H1 (cell line): ENCODE results near the gene YPEL2. TPM values are rescaled to one million over a fixed set of nuclear protein-coding genes. Genes with fewer than 3 reads are reported as not detected.

Experiments used
- CTCF ChIA-PET: fragments of 300-600 bp; sonication (Branson Sonifier 250); formaldehyde crosslinking; loops from one replicate; lab custom pipeline; 2021; ENCODE audit not compliant: partially characterized antibody; lab: Charles Lee
- POLR2A ChIA-PET: fragments of 300-600 bp; sonication (Branson Sonifier 250); formaldehyde crosslinking; loops from one replicate; lab custom pipeline; 2021; ENCODE audit warnings: inconsistent platforms; ENCODE audit not compliant: partially characterized antibody; lab: Charles Lee
- DNase-seq, 2 experiments: peaks; one replicate each; pipeline versions ENCODE4 v3.0.0 to v3.0.0-alpha.2; 2010 to 2022; ENCODE audit warnings: low spot score in 2 of 2, low read depth in 1 of 2, mixed read lengths in 1 of 2
- FAIRE-seq: peaks from 2 replicates; lab custom pipeline; 2011; peaks lifted over from hg19 to GRCh38; lab: Jason Lieb, UNC
- H2AFZ ChIP-seq: 2 replicates; pipeline ENCODE4 v1.8.1; 2012; ENCODE audit warnings: low read length, inconsistent platforms
- H2AK5ac ChIP-seq: 2 replicates; pipeline ENCODE4 v1.6.1; 2013; ENCODE audit warnings: low read depth, low read length
- H2BK120ac ChIP-seq: replicated peaks from 2 replicates; pipeline ENCODE3; 2013; ENCODE audit warnings: low read depth, low read length, inconsistent platforms
- H2BK12ac ChIP-seq: 2 replicates; pipeline ENCODE4 v1.6.1; 2013; ENCODE audit warnings: low read depth, low read length
- H2BK15ac ChIP-seq: 2 replicates; pipeline ENCODE4 v1.6.1; 2013; ENCODE audit warnings: low read length
- H2BK20ac ChIP-seq: 2 replicates; pipeline ENCODE4 v1.6.1; 2013; ENCODE audit warnings: low read length
- H2BK5ac ChIP-seq: 2 replicates; pipeline ENCODE4 v1.6.1; 2013; ENCODE audit warnings: low read depth, low read length
- H3K14ac ChIP-seq: 2 replicates; pipeline ENCODE4 v1.6.1; 2013; ENCODE audit warnings: inconsistent platforms; ENCODE audit not compliant: insufficient read length
- H3K18ac ChIP-seq: 2 replicates; pipeline ENCODE4 v1.6.1; 2013; ENCODE audit warnings: low read length; ENCODE audit errors: extremely low read depth
- H3K23ac ChIP-seq: 2 replicates; pipeline ENCODE4 v1.6.1; 2013; ENCODE audit warnings: inconsistent platforms; ENCODE audit not compliant: insufficient read length
- H3K23me2 ChIP-seq: 2 replicates; pipeline ENCODE4 v1.6.1; 2013; ENCODE audit warnings: low read depth, low read length
- H3K27ac ChIP-seq: 2 replicates; pipeline ENCODE4 v1.6.1; 2011; ENCODE audit warnings: low read depth, low read length, inconsistent platforms
- H3K27me3 ChIP-seq, 4 experiments: replicated peaks in 1 of 4; 1 replicate in 1 of 4; 2 replicates in 3 of 4; pipeline versions ENCODE4 v1.6.1 to v1.8.1; 2011 to 2013; ENCODE audit warnings: low read length in 3 of 4, mild to moderate bottlenecking in 3 of 4, inconsistent platforms in 2 of 4, mixed read lengths in 2 of 4, moderate library complexity in 1 of 4; ENCODE audit not compliant: control insufficient read depth in 3 of 4, insufficient read depth in 3 of 4; ENCODE audit errors: extremely low read depth in 1 of 4
- H3K36me3 ChIP-seq, 4 experiments: 2 replicates each; pipeline versions ENCODE4 v1.6.1 to v1.8.1; 2011 to 2013; ENCODE audit warnings: mild to moderate bottlenecking in 4 of 4, low read length in 3 of 4, moderate library complexity in 2 of 4, control low read depth in 1 of 4, inconsistent platforms in 1 of 4; ENCODE audit not compliant: insufficient read depth in 4 of 4, control insufficient read depth in 2 of 4
- H3K4ac ChIP-seq: replicated peaks from 2 replicates; pipeline ENCODE3; 2013; ENCODE audit warnings: low read length, low read depth, mixed read lengths, inconsistent platforms; ENCODE audit not compliant: insufficient read length
- H3K4me1 ChIP-seq, 4 experiments: replicated peaks in 1 of 4; 1 replicate in 1 of 4; 2 replicates in 3 of 4; pipeline versions ENCODE4 v1.6.1 to v1.8.1; 2011 to 2013; ENCODE audit warnings: low read length in 3 of 4, inconsistent platforms in 2 of 4, mixed read lengths in 1 of 4; ENCODE audit not compliant: insufficient read depth in 4 of 4, control insufficient read depth in 3 of 4
- H3K4me2 ChIP-seq, 2 experiments: 2 replicates each; pipeline versions ENCODE4 v1.6.1 to v1.8.1; 2011 to 2013; ENCODE audit warnings: low read depth in 2 of 2, low read length in 2 of 2, control low read depth in 1 of 2, inconsistent platforms in 1 of 2, mild to moderate bottlenecking in 1 of 2; ENCODE audit not compliant: insufficient read depth in 1 of 2
- H3K4me3 ChIP-seq, 4 experiments: fragments of 200-600, 300-600 bp in 1 of 4; sonication (generic), shearing (Covaris generic), sonication (Bioruptor Twin) in 1 of 4; 2 replicates each; pipeline versions ENCODE4 v1.5.1 to v1.8.1; 2011 to 2016; ENCODE audit warnings: low read length in 4 of 4, low read depth in 3 of 4, control low read depth in 2 of 4, inconsistent platforms in 2 of 4, mild to moderate bottlenecking in 2 of 4, mixed read lengths in 1 of 4, moderate library complexity in 1 of 4; ENCODE audit not compliant: insufficient read depth in 2 of 4; ENCODE audit errors: extremely low read depth in 1 of 4
- H3K56ac ChIP-seq: replicated peaks from 2 replicates; pipeline ENCODE3; 2013; ENCODE audit warnings: low read depth, mild to moderate bottlenecking, mixed read lengths, low read length, inconsistent platforms; ENCODE audit not compliant: insufficient read length
- H3K79me1 ChIP-seq: 2 replicates; pipeline ENCODE4 v1.6.1; 2013; ENCODE audit warnings: low read depth, low read length, control low read depth
- H3K79me2 ChIP-seq, 2 experiments: 2 replicates each; pipeline versions ENCODE4 v1.6.1 to v1.8.1; 2012 to 2013; ENCODE audit warnings: low read length in 2 of 2, mild to moderate bottlenecking in 2 of 2, inconsistent platforms in 1 of 2; ENCODE audit not compliant: insufficient read depth in 2 of 2, control insufficient read depth in 1 of 2
- H3K9ac ChIP-seq, 4 experiments: replicated peaks in 1 of 4; 1 replicate in 1 of 4; 2 replicates in 3 of 4; pipeline versions ENCODE4 v1.6.1 to v1.8.1; 2011 to 2013; ENCODE audit warnings: low read depth in 3 of 4, low read length in 3 of 4, control low read depth in 2 of 4, mild to moderate bottlenecking in 2 of 4, moderate library complexity in 2 of 4, inconsistent platforms in 1 of 4; ENCODE audit errors: extremely low read depth in 1 of 4
- H3K9me3 ChIP-seq, 2 experiments: 2 replicates each; pipeline versions ENCODE4 v1.6.1 to v1.8.1; 2012 to 2013; ENCODE audit warnings: mild to moderate bottlenecking in 2 of 2, moderate library complexity in 2 of 2, control low read depth in 1 of 2, inconsistent platforms in 1 of 2, low read depth in 1 of 2, low read length in 1 of 2, mixed read lengths in 1 of 2; ENCODE audit not compliant: insufficient read depth in 2 of 2
- H4K20me1 ChIP-seq, 2 experiments: replicated peaks in 1 of 2; 2 replicates each; pipeline versions ENCODE3 to v1.8.1; 2011 to 2013; ENCODE audit warnings: inconsistent platforms in 2 of 2, low read length in 2 of 2, mild to moderate bottlenecking in 1 of 2; ENCODE audit not compliant: insufficient read depth in 2 of 2, control insufficient read depth in 1 of 2
- H4K5ac ChIP-seq: 2 replicates; pipeline ENCODE4 v1.6.1; 2013; ENCODE audit warnings: low read length, low read depth, mixed read lengths, inconsistent platforms; ENCODE audit not compliant: insufficient read length
- H4K8ac ChIP-seq: 2 replicates; pipeline ENCODE4 v1.8.0; 2013; ENCODE audit warnings: mild to moderate bottlenecking, moderate library complexity, low read length, inconsistent platforms; ENCODE audit not compliant: insufficient read depth; ENCODE audit errors: extremely low read depth
- H4K91ac ChIP-seq: replicated peaks from 2 replicates; pipeline ENCODE3; 2013; ENCODE audit warnings: low read length, mixed read lengths, inconsistent platforms; ENCODE audit not compliant: insufficient read length
- CHD2 ChIP-seq: IDR thresholded peaks from 2 replicates; pipeline ENCODE4 v1.6.1; 2012; ENCODE audit warnings: low read length, improper control_type of control experiment
- POLR2AphosphoS5 ChIP-seq: IDR thresholded peaks from 2 replicates; pipeline ENCODE4 v1.6.1; 2011; ENCODE audit warnings: low read depth, low read length
- RAD21 ChIP-seq, 2 experiments: IDR thresholded peaks in 1 of 2; conservative IDR thresholded peaks in 1 of 2; 2 replicates each; pipeline ENCODE4 v1.6.1; 2011; ENCODE audit warnings: low read depth in 2 of 2, low read length in 2 of 2, improper control_type of control experiment in 1 of 2, inconsistent platforms in 1 of 2, mild to moderate bottlenecking in 1 of 2, moderate library complexity in 1 of 2
- SP1 ChIP-seq: IDR thresholded peaks from 2 replicates; pipeline ENCODE4 v1.6.1; 2011; ENCODE audit warnings: low read depth, low read length
- SP2 ChIP-seq: IDR thresholded peaks from 2 replicates; pipeline ENCODE4 v1.6.1; 2012; ENCODE audit warnings: mild to moderate bottlenecking, low read length, inconsistent platforms
- TAF7 ChIP-seq: optimal IDR thresholded peaks from 2 replicates; pipeline ENCODE3; 2011; ENCODE audit warnings: low read depth, mild to moderate bottlenecking, inconsistent platforms, low read length, moderate library complexity, borderline replicate concordance
- WGBS, 2 experiments: shearing (Covaris generic) in 1 of 2; methylation state at CpG; one replicate each; pipeline versions ENCODE4 v1.1.6 to v1.1.7; 2013 to 2015; ENCODE audit warnings: low lambda C conversion rate in 2 of 2, mixed read lengths in 2 of 2, inconsistent platforms in 1 of 2, low coverage in 1 of 2, missing lambda C conversion rate in 1 of 2; ENCODE audit not compliant: insufficient replicate concordance in 2 of 2, insufficient coverage in 1 of 2, insufficient read length in 1 of 2; ENCODE audit errors: extremely low coverage in 1 of 2, missing lambda C conversion rate in 1 of 2; 5-methylcytosine and 5-hydroxymethylcytosine counted together
- polyA plus RNA-seq, 7 experiments: library from polyadenylated mRNA; depleted of rRNA in 3 of 7; stranded (reverse) in 5 of 7; unstranded in 2 of 7; fragments of >200 nt in 5 of 7; fragments of 200-250 nt in 2 of 7; gene quantifications; 1 replicate in 5 of 7; 2 replicates in 1 of 7; 4 replicates in 1 of 7; pipeline versions ENCODE4 v1.2.1 to v1.2.3, GENCODE V29; 2011 to 2013; ENCODE audit warnings: missing spikeins in 2 of 7, mixed read lengths in 2 of 7
- total RNA-seq: library from RNA; stranded (reverse); fragmentation: NEBNext Ultra II Directional; extraction: Animal tissue kit (Norgen Biotek cat#: 25700); gene quantifications from 2 replicates; pipeline ENCODE4 v1.2.1, GENCODE V29; 2021

Gene YPEL2
- total and polyA plus RNA-seq, 2 of the 8 experiments (the other 6 are each of a cell fraction or from before 2014, with no cell fraction given) = 1.6 to 3.5 TPM

DNA sequence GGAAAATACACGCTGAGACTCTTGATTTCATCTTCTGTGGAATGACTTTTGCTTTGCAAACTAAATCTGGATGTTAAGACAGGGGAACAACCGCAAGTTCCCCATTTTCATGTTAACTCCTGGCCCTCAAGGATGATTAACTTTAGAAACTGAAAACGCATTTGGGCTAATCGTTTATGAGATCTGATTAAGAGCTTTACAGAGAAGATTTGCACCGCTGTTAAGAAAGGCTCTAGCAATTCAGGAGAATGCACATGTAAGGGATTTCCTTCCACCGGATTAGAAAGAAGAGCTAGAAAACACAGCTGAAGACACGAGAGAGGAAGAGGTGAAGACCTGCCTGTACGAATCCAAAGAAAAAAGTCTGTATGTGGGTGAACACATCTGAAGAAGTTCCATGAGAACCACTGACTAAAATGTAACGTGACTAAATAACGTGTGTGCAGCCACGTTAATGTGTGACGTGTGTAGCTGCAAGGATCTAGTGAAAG lies 106.4 kb downstream of the YPEL2 start:
- H3K27ac ChIP-seq = no peak overlapping the region
- H3K4me2 ChIP-seq = no peak overlapping the region
- ChIA-PET CTCF (interaction anchor here (1.1 to 14.0 kb wide), 6 partner anchors 9 to 120 kb away, joined by 3 to 299 read pairs (median 7); partner anchors contain the start of gene YPEL2), POLR2A (no interaction called here)
- H2BK15ac ChIP-seq = no peak overlapping the region
- H3K18ac ChIP-seq = no peak overlapping the region
- no peaks in the 10 kb centered on the region for H3K23me2 ChIP-seq
- H2BK12ac ChIP-seq = no peak overlapping the region
- H3K79me2 ChIP-seq = no peaks in the 10 kb centered on the region
- DNase-seq (no peak), FAIRE-seq (no peak)
- no peak overlapping the region for H3K23ac ChIP-seq
- no peak overlapping the region for H4K91ac ChIP-seq
- H3K9me3 ChIP-seq = no peaks in the 10 kb centered on the region
- no peak overlapping the region for H3K4ac ChIP-seq
- no peak for TF ChIP-seq RAD21 (IDR thresholded peaks at IDR 0.05 in 1 of 2, conservative IDR thresholded peaks at IDR 0.05 in 1 of 2; ENCODE audit: low read depth in 2 of 2, low read length in 2 of 2)
- TF ChIP-seq CHD2 = no peak
- TF ChIP-seq SP1 = no peak
- no peak for TF ChIP-seq SP2
- TF ChIP-seq TAF7 = no peak
- no peak for TF ChIP-seq POLR2AphosphoS5
- H2AFZ ChIP-seq = no peak overlapping the region
- no peaks in the 10 kb centered on the region for H4K20me1 ChIP-seq
- H3K4me3 ChIP-seq = no peak overlapping the region
- H3K9ac ChIP-seq = no peak overlapping the region
- H3K27me3 ChIP-seq = no peaks in the 10 kb centered on the region
- H4K8ac ChIP-seq = no peak overlapping the region
- no peak overlapping the region for H2BK120ac ChIP-seq
- H2BK20ac ChIP-seq = no peak overlapping the region
- H3K4me1 ChIP-seq = peaks cover 0 to 5% (median 0%) of the 10 kb centered on the region in 4 experiments; a peak in 2 of 7 replicates
- no peaks in the 10 kb centered on the region for H3K79me1 ChIP-seq
- H4K5ac ChIP-seq = no peak overlapping the region
- no peak overlapping the region for H3K56ac ChIP-seq
- no peak overlapping the region for H3K14ac ChIP-seq
- H2BK5ac ChIP-seq = no peak overlapping the region
- H3K36me3 ChIP-seq = no peaks in the 10 kb centered on the region
- H2AK5ac ChIP-seq = no peak overlapping the region
- WGBS, 2 experiments = 80% methylated on average over 12 of the region's 12 CpGs; no CpG with 5 or more reads in 1 of the 2 experiments
